ENCODE measurements around the gene MYL12B.
A peak's percentile ranks its signal among the peaks of the same experiment; 100 is the strongest.
"Not testable (repeated sequence)": the region's sequence is repeated elsewhere in the genome, so short reads cannot be mapped to it uniquely, and the experiment has no call there.

The MYL12B gene

GRCh38 chr18:3297025-3297984, 35.4 kb downstream of the MYL12B start:
- H3K4me3 ChIP-seq (ENCODE audit: low read length): peak overlapping the region; percentile 57
- DNase-seq (ENCODE audit: low read depth): peak; percentile 75
- TF ChIP-seq CTCF (conservative IDR thresholded peaks at IDR 0.05; ENCODE audit: low read length): peak; percentile 39

- no peak for TF ChIP-seq CTCF (conservative IDR thresholded peaks at IDR 0.05; ENCODE audit: low read length)
- H3K4me3 ChIP-seq (ENCODE audit: low read length): no peak overlapping the region
- no peak for DNase-seq (ENCODE audit: low read depth)
Observed at GRCh38 chr18:3304832-3305231, 42.9 kb downstream of the MYL12B start.

GRCh38 chr18:3305354-3305762, 43.4 kb downstream of the MYL12B start:
- peak; percentile 95 for DNase-seq (ENCODE audit: low read depth)

GRCh38 chr18:3305933-3306332, 44.0 kb downstream of the MYL12B start:
- H3K4me3 ChIP-seq (ENCODE audit: low read length): no peak overlapping the region
- peak; percentile 34 for DNase-seq (ENCODE audit: low read depth)
- no peak for TF ChIP-seq CTCF (conservative IDR thresholded peaks at IDR 0.05; ENCODE audit: low read length)

More at GRCh38 chr18:3305354-3305762, 43.4 kb downstream of the MYL12B start:
- TF ChIP-seq CTCF (conservative IDR thresholded peaks at IDR 0.05; ENCODE audit: low read length): no peak
- no peak overlapping the region for H3K4me3 ChIP-seq (ENCODE audit: low read length)

- no peak for TF ChIP-seq CTCF (conservative IDR thresholded peaks at IDR 0.05; ENCODE audit: low read length)
- H3K4me3 ChIP-seq (ENCODE audit: low read length): no peak overlapping the region
- no peak for DNase-seq (ENCODE audit: low read depth)
Observed at GRCh38 chr18:3306391-3306790, 44.5 kb downstream of the MYL12B start.

- H3K4me3 ChIP-seq (ENCODE audit: low read length): no peak overlapping the region
- no peak for TF ChIP-seq CTCF (conservative IDR thresholded peaks at IDR 0.05; ENCODE audit: low read length)
- no peak for DNase-seq (ENCODE audit: low read depth)
Observed at GRCh38 chr18:3313685-3314084, 51.8 kb downstream of the MYL12B start.

- H3K4me3 ChIP-seq (ENCODE audit: low read length); DNase-seq (ENCODE audit: low read depth): not testable (repeated sequence)
Observed at GRCh38 chr18:3315344-3315743, 53.4 kb downstream of the MYL12B start.
